ENCODE data around the gene CACTIN.

The CACTIN gene

DNA sequence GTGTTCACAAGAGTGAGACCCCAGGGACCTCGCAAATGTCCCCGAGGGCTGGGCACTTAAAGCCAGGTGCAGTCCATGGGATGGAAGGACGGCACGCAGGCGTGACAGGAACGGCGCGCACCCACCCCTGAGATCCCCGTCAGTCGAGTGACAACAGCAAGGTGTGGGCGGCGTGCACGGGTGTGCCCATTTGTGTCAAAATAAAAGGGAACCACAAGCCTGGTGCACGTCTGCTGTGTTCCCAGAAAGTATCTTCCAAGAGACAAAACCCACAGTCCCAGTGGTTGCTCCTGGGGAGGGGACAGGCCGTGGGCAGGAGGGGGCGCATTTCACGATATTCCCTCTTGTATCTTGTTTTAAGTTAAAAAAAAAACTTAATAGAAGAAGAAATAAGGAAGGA is 15.7 kb upstream of the CACTIN start:
- Histone ChIP-seq H3K9me2 (ENCODE audit: low read depth, low read length) (no peaks in the 10 kb centered on the region), H3K4me1 (ENCODE audit: insufficient read depth, low read length, severe bottlenecking) (no peaks in the 10 kb centered on the region), H3K4me2 (ENCODE audit: low read length) (no peak overlapping the region), H3K79me2 (ENCODE audit: insufficient read depth, low read length) (no peaks in the 10 kb centered on the region), H3K9me3 (ENCODE audit: low read length) (no peaks in the 10 kb centered on the region), H3K4me3 (ENCODE audit: low read depth, low read length, poor library complexity, severe bottlenecking) (no peak overlapping the region), H3K36me3 (ENCODE audit: insufficient read depth, low read length) (no peaks in the 10 kb centered on the region), H4K20me1 (ENCODE audit: insufficient read depth, low read length) (no peaks in the 10 kb centered on the region), H2AFZ (ENCODE audit: low read length) (no peak overlapping the region), H3K9ac (ENCODE audit: low read length) (no peak overlapping the region), H3K27ac (ENCODE audit: low read depth, low read length, poor library complexity, severe bottlenecking) (no peak overlapping the region), H3K27me3 (ENCODE audit: insufficient read depth, low read length) (no peaks in the 10 kb centered on the region), H3F3A (ENCODE audit: insufficient read depth, low read length) (no peaks in the 10 kb centered on the region)
- TF ChIP-seq, protein P1, sequence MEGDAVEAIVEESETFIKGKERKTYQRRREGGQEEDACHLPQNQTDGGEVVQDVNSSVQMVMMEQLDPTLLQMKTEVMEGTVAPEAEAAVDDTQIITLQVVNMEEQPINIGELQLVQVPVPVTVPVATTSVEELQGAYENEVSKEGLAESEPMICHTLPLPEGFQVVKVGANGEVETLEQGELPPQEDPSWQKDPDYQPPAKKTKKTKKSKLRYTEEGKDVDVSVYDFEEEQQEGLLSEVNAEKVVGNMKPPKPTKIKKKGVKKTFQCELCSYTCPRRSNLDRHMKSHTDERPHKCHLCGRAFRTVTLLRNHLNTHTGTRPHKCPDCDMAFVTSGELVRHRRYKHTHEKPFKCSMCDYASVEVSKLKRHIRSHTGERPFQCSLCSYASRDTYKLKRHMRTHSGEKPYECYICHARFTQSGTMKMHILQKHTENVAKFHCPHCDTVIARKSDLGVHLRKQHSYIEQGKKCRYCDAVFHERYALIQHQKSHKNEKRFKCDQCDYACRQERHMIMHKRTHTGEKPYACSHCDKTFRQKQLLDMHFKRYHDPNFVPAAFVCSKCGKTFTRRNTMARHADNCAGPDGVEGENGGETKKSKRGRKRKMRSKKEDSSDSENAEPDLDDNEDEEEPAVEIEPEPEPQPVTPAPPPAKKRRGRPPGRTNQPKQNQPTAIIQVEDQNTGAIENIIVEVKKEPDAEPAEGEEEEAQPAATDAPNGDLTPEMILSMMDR (IDR thresholded peaks at IDR 0.05; ENCODE audit: low read length): no peak
- no peak for TF ChIP-seq EZH2 (IDR thresholded peaks at IDR 0.05; ENCODE audit: borderline replicate concordance, low read length)

GRCh38 chr19:3641515-3642269 is 15.1 kb upstream of the CACTIN start:
- Histone ChIP-seq H3K4me2 (ENCODE audit: low read length) (no peak overlapping the region), H3K27ac (ENCODE audit: low read depth, low read length, poor library complexity, severe bottlenecking) (no peak overlapping the region), H3K79me2 (ENCODE audit: insufficient read depth, low read length) (no peaks in the 10 kb centered on the region), H3K9me3 (ENCODE audit: low read length) (no peaks in the 10 kb centered on the region), H3K4me3 (ENCODE audit: low read depth, low read length, poor library complexity, severe bottlenecking) (no peak overlapping the region), H3K4me1 (ENCODE audit: insufficient read depth, low read length, severe bottlenecking) (no peaks in the 10 kb centered on the region), H3K27me3 (ENCODE audit: insufficient read depth, low read length) (no peaks in the 10 kb centered on the region), H2AFZ (ENCODE audit: low read length) (no peak overlapping the region), H3K9ac (ENCODE audit: low read length) (no peak overlapping the region), H3K9me2 (ENCODE audit: low read depth, low read length) (no peaks in the 10 kb centered on the region), H3K36me3 (ENCODE audit: insufficient read depth, low read length) (no peaks in the 10 kb centered on the region), H3F3A (ENCODE audit: insufficient read depth, low read length) (no peaks in the 10 kb centered on the region), H4K20me1 (ENCODE audit: insufficient read depth, low read length) (no peaks in the 10 kb centered on the region)
- no peak for TF ChIP-seq EZH2 (IDR thresholded peaks at IDR 0.05; ENCODE audit: borderline replicate concordance, low read length)
- TF ChIP-seq, protein P1 (IDR thresholded peaks at IDR 0.05; ENCODE audit: low read length): no peak

- H3K4me3 ChIP-seq (ENCODE audit: low read depth, low read length, poor library complexity, severe bottlenecking): no peak overlapping the region
- no peaks in the 10 kb centered on the region for H3F3A ChIP-seq (ENCODE audit: insufficient read depth, low read length)
- H3K36me3 ChIP-seq (ENCODE audit: insufficient read depth, low read length): no peaks in the 10 kb centered on the region
- no peak overlapping the region for H3K4me2 ChIP-seq (ENCODE audit: low read length)
- H4K20me1 ChIP-seq (ENCODE audit: insufficient read depth, low read length): no peaks in the 10 kb centered on the region
- no peak overlapping the region for H2AFZ ChIP-seq (ENCODE audit: low read length)
- no peaks in the 10 kb centered on the region for H3K9me3 ChIP-seq (ENCODE audit: low read length)
- H3K27me3 ChIP-seq (ENCODE audit: insufficient read depth, low read length): no peaks in the 10 kb centered on the region; the same call in 1 of the 2 replicates
- TF ChIP-seq EZH2 (IDR thresholded peaks at IDR 0.05; ENCODE audit: borderline replicate concordance, low read length): no peak
- no peak overlapping the region for H3K9ac ChIP-seq (ENCODE audit: low read length)
- H3K27ac ChIP-seq (ENCODE audit: low read depth, low read length, poor library complexity, severe bottlenecking): no peak overlapping the region
- no peaks in the 10 kb centered on the region for H3K4me1 ChIP-seq (ENCODE audit: insufficient read depth, low read length, severe bottlenecking)
- no peaks in the 10 kb centered on the region for H3K79me2 ChIP-seq (ENCODE audit: insufficient read depth, low read length)
- no peaks in the 10 kb centered on the region for H3K9me2 ChIP-seq (ENCODE audit: low read depth, low read length)
Observed at GRCh38 chr19:3639479-3639878, 12.9 kb upstream of the CACTIN start.

Measured in OCI-LY1 (cell line).